Bronchial epithelial cell (primary cell): ENCODE results near the gene SERTAD3. TPM values are rescaled to one million over a fixed set of nuclear protein-coding genes. Genes with fewer than 3 reads are reported as not detected.
"Not testable (repeated sequence)": the region's sequence is repeated elsewhere in the genome, so short reads cannot be mapped to it uniquely, and the experiment has no call there.

ENCODE experiments used
- DNase-seq: peaks from one replicate; pipeline ENCODE4 v3.0.0-alpha.2; 2010; ENCODE audit warnings: low read depth
- FAIRE-seq: peaks from 2 replicates; lab custom pipeline; 2011; peaks lifted over from hg19 to GRCh38; lab: Jason Lieb, UNC
- H3K27me3 ChIP-seq: 2 replicates; pipeline ENCODE4 v1.5.1; 2011; ENCODE audit warnings: low read length; ENCODE audit not compliant: control insufficient read depth, insufficient read depth
- H3K36me3 ChIP-seq: 2 replicates; pipeline ENCODE4 v1.5.1; 2011; ENCODE audit warnings: low read length; ENCODE audit not compliant: control insufficient read depth, insufficient read depth
- H3K4me3 ChIP-seq: 2 replicates; pipeline ENCODE4 v1.5.1; 2011; ENCODE audit warnings: mild to moderate bottlenecking, low read depth, low read length, control low read depth
- total RNA-seq: library from RNA; depleted of rRNA; stranded (reverse); fragments of >200 nt; gene quantifications from 2 replicates; pipeline ENCODE4 v1.2.1, GENCODE V29; 2014
- TF ChIP-seq, protein P1 (sequence below): IDR thresholded peaks from 2 replicates; pipeline ENCODE4 v1.5.1; 2011; ENCODE audit warnings: mild to moderate bottlenecking, moderate library complexity, low read length, control low read depth, inconsistent platforms; ENCODE audit not compliant: insufficient read depth, severe bottlenecking

Gene SERTAD3
- total RNA-seq, 1 donor from 2014 or later, result 23.2 TPM

DNA sequence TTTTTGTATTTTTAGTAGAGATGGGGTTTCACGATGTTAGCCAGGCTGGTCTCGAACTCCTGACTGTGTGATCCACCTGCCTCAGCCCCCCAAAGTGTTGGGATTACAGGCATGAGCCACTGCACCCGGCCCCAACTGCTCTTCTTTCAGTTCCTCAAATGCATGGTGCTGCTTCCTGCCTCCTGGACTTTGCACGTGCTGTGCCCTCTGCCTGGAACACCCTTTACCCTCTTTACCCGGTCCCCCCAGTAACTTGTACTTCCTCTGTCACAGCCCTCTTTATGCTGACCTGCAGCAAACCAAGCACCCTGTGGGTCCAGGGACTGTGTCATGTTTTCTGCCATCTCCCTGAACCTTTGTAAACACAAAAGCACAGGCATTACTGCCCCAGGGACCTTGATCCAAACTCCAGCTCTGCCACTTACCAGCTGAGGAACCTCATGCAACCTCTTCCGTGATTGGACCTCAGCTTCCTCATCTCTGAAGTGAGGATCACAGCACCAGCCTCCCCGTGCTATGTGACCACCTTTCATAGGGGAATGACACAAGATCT, 17.6 kb upstream of the SERTAD3 start:
- no peak overlapping the region for H3K4me3 ChIP-seq
- H3K27me3 ChIP-seq, result peaks cover 2% of the 10 kb centered on the region
- peaks cover 14% of the 10 kb centered on the region for H3K36me3 ChIP-seq
- FAIRE-seq, result no peak
- TF ChIP-seq, protein P1, sequence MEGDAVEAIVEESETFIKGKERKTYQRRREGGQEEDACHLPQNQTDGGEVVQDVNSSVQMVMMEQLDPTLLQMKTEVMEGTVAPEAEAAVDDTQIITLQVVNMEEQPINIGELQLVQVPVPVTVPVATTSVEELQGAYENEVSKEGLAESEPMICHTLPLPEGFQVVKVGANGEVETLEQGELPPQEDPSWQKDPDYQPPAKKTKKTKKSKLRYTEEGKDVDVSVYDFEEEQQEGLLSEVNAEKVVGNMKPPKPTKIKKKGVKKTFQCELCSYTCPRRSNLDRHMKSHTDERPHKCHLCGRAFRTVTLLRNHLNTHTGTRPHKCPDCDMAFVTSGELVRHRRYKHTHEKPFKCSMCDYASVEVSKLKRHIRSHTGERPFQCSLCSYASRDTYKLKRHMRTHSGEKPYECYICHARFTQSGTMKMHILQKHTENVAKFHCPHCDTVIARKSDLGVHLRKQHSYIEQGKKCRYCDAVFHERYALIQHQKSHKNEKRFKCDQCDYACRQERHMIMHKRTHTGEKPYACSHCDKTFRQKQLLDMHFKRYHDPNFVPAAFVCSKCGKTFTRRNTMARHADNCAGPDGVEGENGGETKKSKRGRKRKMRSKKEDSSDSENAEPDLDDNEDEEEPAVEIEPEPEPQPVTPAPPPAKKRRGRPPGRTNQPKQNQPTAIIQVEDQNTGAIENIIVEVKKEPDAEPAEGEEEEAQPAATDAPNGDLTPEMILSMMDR, result no peak
- no peak for DNase-seq

DNA sequence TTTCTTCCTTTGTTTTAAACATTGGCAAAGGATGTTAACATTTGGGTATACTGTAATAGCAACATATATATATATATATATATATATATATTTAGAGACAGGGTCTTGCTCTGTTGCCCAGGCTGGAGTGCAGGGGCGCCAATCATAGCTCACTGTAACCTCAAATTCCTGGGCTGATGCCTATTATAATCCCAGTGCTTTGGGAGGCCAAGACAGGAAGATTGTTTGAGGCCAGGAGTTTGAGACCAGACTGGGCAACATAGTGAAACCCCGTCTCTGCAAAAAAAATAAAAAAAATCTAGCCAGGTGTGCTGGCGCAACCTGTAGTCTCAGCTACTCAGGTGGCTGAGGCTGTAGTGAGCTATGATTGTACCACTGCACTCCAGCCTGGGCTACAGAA, 16.1 kb upstream of the SERTAD3 start:
- FAIRE-seq (no peak), DNase-seq (no peak)
- H3K36me3 ChIP-seq, result peaks cover 14% of the 10 kb centered on the region
- no peak overlapping the region for H3K4me3 ChIP-seq
- TF ChIP-seq, protein P1, result no peak
- no peaks in the 10 kb centered on the region for H3K27me3 ChIP-seq

DNA sequence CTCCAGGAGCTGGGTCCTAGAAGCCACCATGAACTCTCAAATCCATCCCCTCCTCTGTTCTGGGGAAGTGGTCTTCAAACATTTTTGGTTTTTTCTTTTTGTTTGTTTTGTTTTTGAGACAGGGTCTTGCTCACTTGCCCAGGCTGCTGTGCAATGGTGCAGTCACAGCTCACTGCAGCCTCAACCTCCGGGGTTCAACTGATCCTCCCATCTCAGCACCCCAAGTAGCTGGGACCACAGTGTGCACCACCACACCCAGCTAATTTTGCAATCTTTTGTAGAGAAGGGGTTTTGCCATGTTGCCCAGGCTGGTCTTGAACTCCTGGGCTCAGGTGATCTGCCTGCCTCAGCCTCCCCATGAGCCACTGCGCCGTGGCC, 14.5 kb upstream of the SERTAD3 start:
- DNase-seq (no peak), FAIRE-seq (no peak)

DNA sequence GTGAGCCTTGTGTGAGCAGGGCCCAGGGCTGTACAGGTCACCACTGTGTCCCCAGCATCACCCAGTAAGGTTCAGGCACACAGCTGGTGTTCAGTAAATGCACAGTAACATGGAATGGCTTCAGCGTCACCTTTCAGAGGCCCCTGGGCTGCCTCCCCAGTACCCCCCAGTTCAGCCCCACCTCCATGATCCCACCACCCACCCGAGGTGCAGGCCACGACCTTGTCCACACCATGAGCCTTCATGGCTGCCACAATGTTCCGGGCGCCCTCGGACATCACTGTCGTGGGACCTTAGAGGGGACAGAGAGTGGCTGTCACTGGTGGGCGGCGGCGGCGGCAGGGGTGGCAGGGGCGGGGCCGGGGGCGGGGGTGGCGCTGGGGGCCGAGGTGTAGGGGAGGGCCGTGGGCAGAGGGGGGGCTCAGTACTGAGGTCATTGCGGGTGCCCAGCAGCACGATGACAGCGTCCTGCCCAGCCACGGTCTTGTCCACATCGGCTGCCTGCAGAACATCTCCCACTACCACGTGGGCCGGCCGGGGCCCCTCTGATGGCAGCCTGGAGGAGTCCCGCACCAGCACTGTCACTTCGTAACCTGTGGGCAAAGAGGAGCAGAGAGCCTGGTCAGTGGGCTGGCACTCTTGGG, 13.9 kb upstream of the SERTAD3 start:
- no peak overlapping the region for H3K4me3 ChIP-seq
- no peak for FAIRE-seq
- H3K27me3 ChIP-seq, result no peaks in the 10 kb centered on the region
- DNase-seq, result no peak
- TF ChIP-seq, protein P1, result no peak
- H3K36me3 ChIP-seq, result peaks cover 14% of the 10 kb centered on the region

More for the DNA sequence above, 14.5 kb upstream of the SERTAD3 start:
- H3K4me3 ChIP-seq, result no peak overlapping the region
- TF ChIP-seq, protein P1, result no peak
- H3K36me3 ChIP-seq, result peaks cover 14% of the 10 kb centered on the region
- no peaks in the 10 kb centered on the region for H3K27me3 ChIP-seq

DNA sequence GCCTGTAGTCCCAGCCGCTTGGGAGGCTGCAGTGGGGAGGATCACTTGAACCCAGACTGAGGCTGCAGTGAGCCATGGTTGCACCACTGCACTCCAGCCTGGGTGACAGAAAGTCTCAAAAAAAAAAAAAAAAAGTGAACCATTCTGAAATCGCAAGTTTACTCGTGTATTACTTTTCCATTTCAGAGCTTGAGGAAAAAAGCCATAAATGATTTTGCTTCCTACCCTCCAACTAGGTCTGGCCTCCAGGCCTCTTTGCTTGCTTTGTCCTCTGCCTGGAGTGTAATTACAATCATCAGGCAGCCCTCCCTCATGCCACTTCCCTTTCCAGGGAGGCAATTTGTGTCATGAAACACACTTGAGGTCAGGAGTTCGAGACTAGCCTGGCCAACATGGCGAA, 12.9 kb upstream of the SERTAD3 start:
- Histone ChIP-seq H3K4me3 (no peak overlapping the region), H3K36me3 (peaks cover 15% of the 10 kb centered on the region), H3K27me3 (no peaks in the 10 kb centered on the region)
- FAIRE-seq, result no peak
- DNase-seq, result no peak
- TF ChIP-seq, protein P1, result no peak

DNA sequence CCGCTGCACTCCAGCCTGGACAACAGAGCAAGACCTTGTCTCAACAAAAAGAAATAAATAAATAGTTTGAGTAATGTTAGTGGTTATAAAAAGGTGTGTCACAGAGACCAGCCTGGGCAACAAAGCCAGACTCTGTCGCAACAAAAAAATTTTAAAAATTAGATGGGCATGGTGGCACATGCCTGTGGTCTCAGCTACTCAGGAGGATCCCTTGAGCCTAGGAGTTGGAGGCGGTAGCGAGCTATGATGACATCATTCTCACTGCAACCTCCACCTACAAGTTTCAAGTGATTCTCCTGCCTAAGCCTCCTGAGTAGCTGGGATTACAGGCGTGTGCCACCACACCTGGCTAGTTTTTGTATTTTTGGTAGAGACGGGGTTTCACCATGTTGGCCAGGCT, 9.8 kb upstream of the SERTAD3 start:
- peak; percentile 94 for DNase-seq
- H3K4me3 ChIP-seq, H3K27me3 ChIP-seq, FAIRE-seq: not testable (repeated sequence)
- peaks cover 17% of the 10 kb centered on the region for H3K36me3 ChIP-seq
